Epithelial cell of proximal tubule (primary cell): ENCODE results near the gene GDPGP1. TPM values are rescaled to one million over a fixed set of nuclear protein-coding genes. Genes with fewer than 3 reads are reported as not detected.
A peak's percentile ranks its signal among the peaks of the same experiment; 100 is the strongest.
"Not testable (repeated sequence)": the region's sequence is repeated elsewhere in the genome, so short reads cannot be mapped to it uniquely, and the experiment has no call there.

Source experiments
- DNase-seq: peaks from one replicate; pipeline ENCODE4 v3.0.0-alpha.2; 2011; ENCODE audit warnings: low read depth
- H3K4me3 ChIP-seq: 2 replicates; pipeline ENCODE4 v1.5.1; 2011; ENCODE audit warnings: low read depth, mild to moderate bottlenecking, low read length
- total RNA-seq: library from RNA; depleted of rRNA; stranded (reverse); fragments of >200 nt; gene quantifications from 2 replicates; pipeline ENCODE4 v1.2.3, GENCODE V29; 2015
- TF ChIP-seq, protein P1 (sequence below): conservative IDR thresholded peaks from 2 replicates; pipeline ENCODE4 v1.5.1; 2012; ENCODE audit warnings: low read depth, mild to moderate bottlenecking, low read length

GDPGP1 gene
- total RNA-seq, 1 donor from 2014 or later: 9.9 TPM

DNA sequence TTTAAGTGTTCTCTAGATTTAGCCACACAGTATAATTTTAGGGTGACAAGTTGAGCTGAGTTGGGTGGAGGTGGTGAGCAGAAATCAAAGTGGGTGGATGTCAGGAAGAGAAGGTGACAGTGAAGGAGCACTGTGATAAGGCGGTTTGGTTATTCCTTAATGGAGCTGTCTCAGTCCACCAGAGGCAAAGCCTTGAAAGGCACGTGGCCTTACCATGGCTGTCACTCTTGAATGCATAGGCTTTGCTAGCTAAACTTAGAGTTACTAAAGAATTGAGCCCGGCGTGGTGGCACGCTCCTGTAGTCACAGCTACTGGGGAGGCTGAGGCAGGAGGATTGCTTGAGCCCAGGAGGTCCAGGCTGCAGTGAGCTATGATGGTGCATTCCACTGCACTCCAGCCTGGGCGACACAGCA, 14.8 kb downstream of the GDPGP1 start:
- DNase-seq: no peak
- TF ChIP-seq, protein P1, sequence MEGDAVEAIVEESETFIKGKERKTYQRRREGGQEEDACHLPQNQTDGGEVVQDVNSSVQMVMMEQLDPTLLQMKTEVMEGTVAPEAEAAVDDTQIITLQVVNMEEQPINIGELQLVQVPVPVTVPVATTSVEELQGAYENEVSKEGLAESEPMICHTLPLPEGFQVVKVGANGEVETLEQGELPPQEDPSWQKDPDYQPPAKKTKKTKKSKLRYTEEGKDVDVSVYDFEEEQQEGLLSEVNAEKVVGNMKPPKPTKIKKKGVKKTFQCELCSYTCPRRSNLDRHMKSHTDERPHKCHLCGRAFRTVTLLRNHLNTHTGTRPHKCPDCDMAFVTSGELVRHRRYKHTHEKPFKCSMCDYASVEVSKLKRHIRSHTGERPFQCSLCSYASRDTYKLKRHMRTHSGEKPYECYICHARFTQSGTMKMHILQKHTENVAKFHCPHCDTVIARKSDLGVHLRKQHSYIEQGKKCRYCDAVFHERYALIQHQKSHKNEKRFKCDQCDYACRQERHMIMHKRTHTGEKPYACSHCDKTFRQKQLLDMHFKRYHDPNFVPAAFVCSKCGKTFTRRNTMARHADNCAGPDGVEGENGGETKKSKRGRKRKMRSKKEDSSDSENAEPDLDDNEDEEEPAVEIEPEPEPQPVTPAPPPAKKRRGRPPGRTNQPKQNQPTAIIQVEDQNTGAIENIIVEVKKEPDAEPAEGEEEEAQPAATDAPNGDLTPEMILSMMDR: no peak
- peak overlapping the region; percentile 70 for H3K4me3 ChIP-seq

DNA sequence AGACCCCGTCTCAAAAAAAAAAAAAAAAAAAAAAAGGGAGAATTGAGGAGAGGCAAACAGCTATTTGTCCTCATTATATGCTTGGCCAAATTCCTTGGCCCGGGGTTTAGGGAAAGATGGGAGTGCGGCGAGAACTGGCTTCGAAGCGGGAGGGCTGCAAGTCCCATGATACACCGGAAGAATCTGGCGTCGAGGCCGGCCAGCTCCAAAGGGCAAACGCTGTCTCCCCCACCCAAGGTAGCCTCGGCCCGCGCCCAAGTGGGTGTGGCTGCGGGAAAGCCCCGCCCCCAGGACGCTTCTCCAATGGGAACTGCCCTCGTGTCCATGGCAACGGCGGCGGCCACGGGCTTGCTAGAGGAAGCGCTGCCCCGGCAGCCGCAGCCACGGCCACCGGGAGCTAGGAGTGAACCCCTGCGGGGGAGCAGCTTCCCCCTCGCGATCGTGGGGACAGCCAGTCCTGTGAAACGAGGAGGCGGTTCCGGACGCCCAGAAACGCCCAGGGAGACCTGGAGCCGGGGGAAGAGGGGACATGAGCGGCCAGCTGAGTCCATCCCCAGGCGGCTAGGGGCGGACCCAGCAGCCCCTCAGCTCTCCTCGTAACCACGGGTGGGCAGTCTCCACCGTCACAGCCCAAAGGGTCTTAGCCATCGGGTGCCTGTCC, 15.3 kb downstream of the GDPGP1 start, which contains the start of gene TTLL13:
TTLL13 (plus strand) TSS at position 354 of the 661 bp plus-strand sequence. CDS start 1,075 bp downstream, outside the sequence.
- peak within 1 kb of the TSS; percentile 70 for H3K4me3 ChIP-seq
- no peak for DNase-seq
- TF ChIP-seq, protein P1: no peak

- TF ChIP-seq, protein P1: no peak
- DNase-seq: no peak
- no peak overlapping the region for H3K4me3 ChIP-seq
Observed at GRCh38 chr15:90257776-90258175, 23.8 kb downstream of the GDPGP1 start.

DNA sequence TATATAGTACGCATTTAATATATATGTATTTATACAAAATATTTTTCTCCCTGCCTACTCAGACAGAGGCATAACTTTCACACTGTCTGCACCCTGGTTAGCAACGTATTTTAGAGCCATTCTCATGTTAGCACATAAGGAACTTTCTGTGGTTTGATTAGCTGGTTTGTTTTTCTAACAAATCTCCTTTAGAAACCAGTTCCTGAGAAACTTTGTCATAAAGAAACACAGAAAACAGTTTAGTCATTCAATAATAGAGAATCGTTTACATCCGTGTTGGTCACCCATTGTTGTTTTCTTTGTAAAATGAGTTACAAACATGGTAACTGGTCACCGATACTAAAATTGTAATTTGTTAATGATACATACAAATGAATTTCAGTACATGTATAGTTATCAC, 25.5 kb downstream of the GDPGP1 start:
- TF ChIP-seq, protein P1: no peak
- DNase-seq: no peak
- H3K4me3 ChIP-seq: no peak overlapping the region

GRCh38 chr15:90260731-90261130, 26.7 kb downstream of the GDPGP1 start:
- not testable (repeated sequence) for DNase-seq, H3K4me3 ChIP-seq

DNA sequence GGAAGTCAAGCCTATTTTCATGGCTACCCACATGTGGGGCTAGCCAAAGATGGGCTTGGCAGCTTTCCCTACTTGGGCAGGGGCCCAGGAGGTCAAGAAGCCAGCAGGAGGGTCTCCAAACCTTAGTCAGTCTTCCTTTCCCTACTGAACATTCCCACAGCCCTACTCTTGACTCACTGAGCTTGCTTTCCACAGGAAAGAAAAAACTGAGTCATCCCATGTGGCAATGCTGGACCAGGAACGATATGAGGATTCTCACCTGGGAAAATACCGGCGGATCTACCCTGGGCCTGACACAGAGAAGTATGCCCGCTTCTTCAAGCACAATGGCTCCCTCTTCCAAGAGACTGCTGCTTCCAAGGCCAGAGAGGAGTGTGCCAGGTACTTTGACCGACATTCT, 27.8 kb downstream of the GDPGP1 start:
- DNase-seq: no peak
- TF ChIP-seq, protein P1: no peak
- H3K4me3 ChIP-seq: no peak overlapping the region

GRCh38 chr15:90262426-90262825, 28.4 kb downstream of the GDPGP1 start:
- TF ChIP-seq, protein P1: no peak
- no peak for DNase-seq

More at GRCh38 chr15:90262426-90262825, 28.4 kb downstream of the GDPGP1 start:
- no peak overlapping the region for H3K4me3 ChIP-seq
